ENCODE data around the gene KRAS. TPM values are rescaled to one million over a fixed set of nuclear protein-coding genes. Genes with fewer than 3 reads are reported as not detected.
A peak's percentile ranks its signal among the peaks of the same experiment; 100 is the strongest.

Gene KRAS
- total and polyA plus RNA-seq, 2 of the 13 experiments (the other 11 are each of a cell fraction or from before 2014, with no cell fraction given): 6.5 to 9.8 TPM

DNA sequence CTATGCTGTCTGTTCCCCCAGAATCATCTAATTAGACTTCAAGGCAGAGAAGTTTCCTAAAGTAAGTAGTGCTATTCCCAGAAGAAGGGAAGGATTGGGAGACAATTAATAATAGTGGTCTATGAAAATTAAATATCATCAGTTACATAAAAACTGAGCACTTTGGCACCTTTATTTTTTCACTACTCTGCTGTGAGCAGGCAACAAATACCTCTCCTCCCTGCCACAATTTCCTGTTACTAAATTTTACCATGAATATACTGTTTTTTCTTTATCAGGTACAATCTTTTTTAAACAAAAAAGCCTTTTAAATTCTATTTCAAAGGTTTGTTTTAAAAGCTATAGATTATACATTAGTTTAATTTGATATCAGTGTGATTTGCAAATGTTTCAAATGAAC lies 29.4 kb upstream of the KRAS start (continued):
- TF ChIP-seq, protein P1, sequence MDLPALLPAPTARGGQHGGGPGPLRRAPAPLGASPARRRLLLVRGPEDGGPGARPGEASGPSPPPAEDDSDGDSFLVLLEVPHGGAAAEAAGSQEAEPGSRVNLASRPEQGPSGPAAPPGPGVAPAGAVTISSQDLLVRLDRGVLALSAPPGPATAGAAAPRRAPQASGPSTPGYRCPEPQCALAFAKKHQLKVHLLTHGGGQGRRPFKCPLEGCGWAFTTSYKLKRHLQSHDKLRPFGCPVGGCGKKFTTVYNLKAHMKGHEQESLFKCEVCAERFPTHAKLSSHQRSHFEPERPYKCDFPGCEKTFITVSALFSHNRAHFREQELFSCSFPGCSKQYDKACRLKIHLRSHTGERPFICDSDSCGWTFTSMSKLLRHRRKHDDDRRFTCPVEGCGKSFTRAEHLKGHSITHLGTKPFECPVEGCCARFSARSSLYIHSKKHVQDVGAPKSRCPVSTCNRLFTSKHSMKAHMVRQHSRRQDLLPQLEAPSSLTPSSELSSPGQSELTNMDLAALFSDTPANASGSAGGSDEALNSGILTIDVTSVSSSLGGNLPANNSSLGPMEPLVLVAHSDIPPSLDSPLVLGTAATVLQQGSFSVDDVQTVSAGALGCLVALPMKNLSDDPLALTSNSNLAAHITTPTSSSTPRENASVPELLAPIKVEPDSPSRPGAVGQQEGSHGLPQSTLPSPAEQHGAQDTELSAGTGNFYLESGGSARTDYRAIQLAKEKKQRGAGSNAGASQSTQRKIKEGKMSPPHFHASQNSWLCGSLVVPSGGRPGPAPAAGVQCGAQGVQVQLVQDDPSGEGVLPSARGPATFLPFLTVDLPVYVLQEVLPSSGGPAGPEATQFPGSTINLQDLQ (CRISPR knock-in tag; IDR thresholded peaks at IDR 0.05): no peak
- TF ChIP-seq PCBP2 (optimal IDR thresholded peaks at IDR 0.05; ENCODE audit: low read depth, low read length, poor library complexity, severe bottlenecking): no peak
- no peak for TF ChIP-seq ARHGAP35 (CRISPR knock-in tag; IDR thresholded peaks at IDR 0.05; ENCODE audit: borderline replicate concordance)
- TF ChIP-seq SMAD3 (CRISPR knock-in tag; IDR thresholded peaks at IDR 0.05): no peak

DNA sequence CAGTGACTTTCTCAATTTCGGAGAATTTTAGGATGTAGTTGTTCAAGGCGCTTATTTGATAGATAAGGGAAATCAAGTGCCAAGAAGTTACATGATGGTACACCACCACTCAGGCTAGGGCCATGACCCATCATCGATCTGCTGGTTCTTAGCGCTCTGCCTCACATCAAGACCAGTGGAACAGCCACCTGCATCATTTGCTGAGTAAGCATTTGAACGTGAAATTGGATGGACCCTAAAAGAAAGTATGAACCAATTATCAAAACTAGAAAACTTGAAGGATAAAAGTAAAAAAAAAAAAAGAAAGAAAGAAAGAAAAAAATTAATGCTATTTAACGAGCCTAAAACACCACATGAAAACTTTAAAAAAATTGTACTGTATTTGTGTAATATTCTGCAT lies 27.5 kb upstream of the KRAS start:
- intact Hi-C loops (cut with micrococcal nuclease; ENCODE audit: unreplicated experiment): no loop called here
- ChIA-PET CTCF (ENCODE audit: low intra/inter-chr PET ratio, low total read pairs) (no interaction called here), POLR2A (no interaction called here)
- TF ChIP-seq MAFF (IDR thresholded peaks at IDR 0.05; ENCODE audit: low read depth, low read length) (peak; percentile 87), HMGA1 (CRISPR knock-in tag; conservative IDR thresholded peaks at IDR 0.05) (no peak), MAFK (conservative IDR thresholded peaks at IDR 0.05 in 1 of 2, IDR thresholded peaks at IDR 0.05 in 1 of 2; ENCODE audit: low read length in 2 of 2) (peak; percentile 85 to 93)
- Histone ChIP-seq H2AFZ (ENCODE audit: low read length) (no peak overlapping the region), H3K27ac (ENCODE audit: extremely low read length, insufficient read depth, low read length) (no peak overlapping the region), H3K27me3 (ENCODE audit: control insufficient read depth in 1 of 2, insufficient read depth in 2 of 2, low read length in 2 of 2) (no peaks in the 10 kb centered on the region), H3K9me3 (ENCODE audit: low read length) (no peaks in the 10 kb centered on the region), H3K4me2 (ENCODE audit: low read depth, low read length) (no peak overlapping the region), H3K4me1 (ENCODE audit: insufficient read depth, low read length) (peaks cover 12% of the 10 kb centered on the region), H3K79me2 (ENCODE audit: insufficient read depth, low read length) (no peaks in the 10 kb centered on the region), H3K9ac (ENCODE audit: insufficient read depth, low read depth, low read length) (no peak overlapping the region), H3K36me3 (replicated peaks in 1 of 2; ENCODE audit: control insufficient read depth in 1 of 2, insufficient read depth in 2 of 2, low read length in 2 of 2) (no peaks in the 10 kb centered on the region), H4K20me1 (ENCODE audit: insufficient read depth, low read length) (no peaks in the 10 kb centered on the region), H3K4me3 (replicated peaks in 1 of 3; ENCODE audit: insufficient read depth in 1 of 3, low read depth in 2 of 3, low read length in 3 of 3) (no peak overlapping the region)
- 62% methylated on average over 6 of the region's 6 CpGs for WGBS (ENCODE audit: low lambda C conversion rate)
- in situ Hi-C loops (cut with HindIII; ENCODE audit: extremely low pct_ligation_motif_present, low pct_unique_long_range_greater_than_20kb): no loop called here
- FAIRE-seq (no peak), ATAC-seq (no peak), DNase-seq (ENCODE audit: low spot score) (no peak)
- BruUV-seq (replicated peaks): no TSS peak
